ENCODE data around the gene CELF5.

Gene CELF5

GRCh38 chr19:3224346-3225168, at the start of gene CELF5:
CELF5 (plus strand) TSS chr19:3224661; CDS start chr19:3224740, 79 bp downstream.
- peak; percentile 35 for DNase-seq

GRCh38 chr19:3175781-3176714, 48.4 kb upstream of the CELF5 start:
- no peak for DNase-seq

- no peak for DNase-seq
Measured at GRCh38 chr19:3176715-3177501, 47.6 kb upstream of the CELF5 start.

- no peak for DNase-seq
Measured at GRCh38 chr19:3178377-3178972, 46.0 kb upstream of the CELF5 start, which contains the start of gene S1PR4. S1PR4 (plus strand) TSS chr19:3178769; CDS start chr19:3178793, 24 bp downstream.

- DNase-seq: no peak
Measured at GRCh38 chr19:3178973-3179738, 45.3 kb upstream of the CELF5 start.

- no peak for DNase-seq
Measured at GRCh38 chr19:3179739-3180293, 44.6 kb upstream of the CELF5 start.

- no peak for DNase-seq
Measured at GRCh38 chr19:3183721-3184641, 40.5 kb upstream of the CELF5 start.

- peak; percentile 31 for DNase-seq
Measured at GRCh38 chr19:3184847-3185460, 39.5 kb upstream of the CELF5 start.

- DNase-seq: peak; percentile 59
Measured at GRCh38 chr19:3185461-3186159, 38.9 kb upstream of the CELF5 start, which contains the start of gene NCLN. NCLN (plus strand) TSS chr19:3185930; CDS start chr19:3186031, 101 bp downstream.

- no peak for DNase-seq
Measured at GRCh38 chr19:3186160-3186688, 38.2 kb upstream of the CELF5 start.

GRCh38 chr19:3186891-3187661, 37.4 kb upstream of the CELF5 start:
- no peak for DNase-seq

- DNase-seq: no peak
Measured at GRCh38 chr19:3187662-3188511, 36.6 kb upstream of the CELF5 start.

GRCh38 chr19:3188627-3189596, 35.5 kb upstream of the CELF5 start:
- DNase-seq: no peak

- no peak for DNase-seq
Measured at GRCh38 chr19:3189702-3190469, 34.6 kb upstream of the CELF5 start.

- no peak for DNase-seq
Measured at GRCh38 chr19:3190470-3190770, 34.0 kb upstream of the CELF5 start.
